ENCODE results near the gene PSRC1. TPM values are rescaled to one million over a fixed set of nuclear protein-coding genes. Genes with fewer than 3 reads are reported as not detected.
A peak's percentile ranks its signal among the peaks of the same experiment; 100 is the strongest.

Gene PSRC1
- total RNA-seq: 4.2 TPM
- long read RNA-seq, partial matches to known transcripts: 1 of 9 reads
- long read RNA-seq, other reads (novel, unspliced or antisense): 5 of 9 reads

DNA sequence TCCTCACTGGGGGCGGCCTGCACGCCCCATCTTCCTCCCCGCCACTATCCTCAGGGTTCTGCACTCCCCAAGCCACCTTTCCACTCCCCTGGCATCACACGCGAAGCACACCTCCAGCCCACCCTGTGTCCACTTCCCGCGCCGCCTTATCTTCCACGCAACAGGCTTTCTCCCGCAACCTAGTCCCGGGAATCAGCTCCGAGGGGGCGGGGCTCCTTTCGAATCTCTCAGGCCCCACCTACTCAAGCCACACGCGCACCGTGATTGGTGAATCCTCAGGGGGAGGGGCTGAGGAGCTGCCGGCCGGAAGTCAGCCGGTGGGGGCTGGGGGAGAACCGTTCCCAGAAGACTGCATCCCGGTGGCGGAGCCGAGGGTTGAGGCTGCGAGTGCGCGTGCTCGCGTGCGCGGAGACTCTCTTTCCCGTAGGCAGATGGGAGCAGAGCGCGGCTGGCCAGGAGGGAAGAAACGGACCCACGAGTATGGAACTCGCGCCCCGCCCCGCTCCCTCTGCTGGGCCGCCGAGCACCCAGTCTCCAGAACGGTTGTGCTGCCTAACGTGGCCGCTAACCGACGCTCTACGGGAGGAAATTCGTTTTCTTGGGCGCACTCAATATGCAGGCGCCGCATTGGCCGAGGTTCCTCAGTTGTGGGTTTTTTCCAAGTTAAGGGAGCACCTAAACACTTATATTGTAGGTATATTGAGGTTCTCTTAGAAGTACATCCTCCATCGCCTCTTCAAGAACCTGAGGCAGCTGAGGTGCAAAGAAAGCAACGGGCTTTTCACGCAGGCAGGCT, at the start of gene PSRC1:
PSRC1 (minus strand) TSS at position 194 of the 796 bp plus-strand sequence.
- H3K4me1 ChIP-seq: peaks cover 27% of the 10 kb centered on the region
- ATAC-seq (peak; percentile 99), DNase-seq (peak; percentile 96)
- TF ChIP-seq, protein P1, sequence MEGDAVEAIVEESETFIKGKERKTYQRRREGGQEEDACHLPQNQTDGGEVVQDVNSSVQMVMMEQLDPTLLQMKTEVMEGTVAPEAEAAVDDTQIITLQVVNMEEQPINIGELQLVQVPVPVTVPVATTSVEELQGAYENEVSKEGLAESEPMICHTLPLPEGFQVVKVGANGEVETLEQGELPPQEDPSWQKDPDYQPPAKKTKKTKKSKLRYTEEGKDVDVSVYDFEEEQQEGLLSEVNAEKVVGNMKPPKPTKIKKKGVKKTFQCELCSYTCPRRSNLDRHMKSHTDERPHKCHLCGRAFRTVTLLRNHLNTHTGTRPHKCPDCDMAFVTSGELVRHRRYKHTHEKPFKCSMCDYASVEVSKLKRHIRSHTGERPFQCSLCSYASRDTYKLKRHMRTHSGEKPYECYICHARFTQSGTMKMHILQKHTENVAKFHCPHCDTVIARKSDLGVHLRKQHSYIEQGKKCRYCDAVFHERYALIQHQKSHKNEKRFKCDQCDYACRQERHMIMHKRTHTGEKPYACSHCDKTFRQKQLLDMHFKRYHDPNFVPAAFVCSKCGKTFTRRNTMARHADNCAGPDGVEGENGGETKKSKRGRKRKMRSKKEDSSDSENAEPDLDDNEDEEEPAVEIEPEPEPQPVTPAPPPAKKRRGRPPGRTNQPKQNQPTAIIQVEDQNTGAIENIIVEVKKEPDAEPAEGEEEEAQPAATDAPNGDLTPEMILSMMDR (IDR thresholded peaks at IDR 0.05): peak; percentile 51
- intact Hi-C loops (cut with DNase I): no loop called here
- H3K27me3 ChIP-seq (ENCODE audit: low read depth): no peaks in the 10 kb centered on the region
- no peaks in the 10 kb centered on the region for H3K9me3 ChIP-seq
- H3K4me3 ChIP-seq: peak within 1 kb of the TSS; percentile 77
- no peaks in the 10 kb centered on the region for H3K36me3 ChIP-seq
- peak within 1 kb of the TSS; percentile 91 for H3K27ac ChIP-seq

DNA sequence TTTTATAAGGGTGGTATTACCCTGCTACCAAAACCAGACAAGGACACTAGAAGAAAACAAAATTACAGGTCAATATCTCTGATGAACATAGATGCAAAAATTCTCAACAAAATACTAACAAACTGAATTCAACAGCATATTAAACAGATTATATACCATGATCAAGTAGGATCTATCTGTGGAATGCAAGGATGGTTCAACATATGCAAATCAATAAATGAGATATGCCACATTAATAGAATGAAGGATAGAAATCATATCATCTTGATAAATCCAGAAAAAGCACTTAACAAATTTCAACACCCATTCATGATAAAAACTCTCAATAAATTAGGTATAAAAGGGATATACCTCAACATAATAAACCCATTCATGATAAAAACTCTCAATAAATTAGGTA, 48.2 kb upstream of the PSRC1 start:
- DNase-seq (no peak), ATAC-seq (no peak)
- peaks cover 23% of the 10 kb centered on the region for H3K9me3 ChIP-seq
- H3K4me3 ChIP-seq: no peak overlapping the region
- intact Hi-C loops (cut with DNase I): no loop called here
- H3K4me1 ChIP-seq: no peaks in the 10 kb centered on the region
- H3K27me3 ChIP-seq (ENCODE audit: low read depth): no peaks in the 10 kb centered on the region
- peaks cover 89% of the 10 kb centered on the region for H3K36me3 ChIP-seq
- H3K27ac ChIP-seq: no peak overlapping the region
- TF ChIP-seq, protein P1 (IDR thresholded peaks at IDR 0.05): no peak

GRCh38 chr1:109327285-109327684, 44.3 kb upstream of the PSRC1 start:
- H3K27me3 ChIP-seq (ENCODE audit: low read depth): no peaks in the 10 kb centered on the region
- H3K27ac ChIP-seq: no peak overlapping the region
- peaks cover 17% of the 10 kb centered on the region for H3K9me3 ChIP-seq
- ATAC-seq (no peak), DNase-seq (no peak)
- H3K4me3 ChIP-seq: no peak overlapping the region
- H3K4me1 ChIP-seq: no peaks in the 10 kb centered on the region
- intact Hi-C loops (cut with DNase I): no loop called here
- TF ChIP-seq, protein P1 (IDR thresholded peaks at IDR 0.05): no peak
- peaks cover 90% of the 10 kb centered on the region for H3K36me3 ChIP-seq

GRCh38 chr1:109322974-109323373, 40.0 kb upstream of the PSRC1 start:
- H3K9me3 ChIP-seq: no peaks in the 10 kb centered on the region
- TF ChIP-seq, protein P1 (IDR thresholded peaks at IDR 0.05): no peak
- no peak for ATAC-seq
- no peak for DNase-seq
- peaks cover 97% of the 10 kb centered on the region for H3K36me3 ChIP-seq
- intact Hi-C loops (cut with DNase I): no loop called here
- H3K27ac ChIP-seq: no peak overlapping the region
- no peaks in the 10 kb centered on the region for H3K4me1 ChIP-seq
- no peak overlapping the region for H3K4me3 ChIP-seq
- H3K27me3 ChIP-seq (ENCODE audit: low read depth): no peaks in the 10 kb centered on the region

GRCh38 chr1:109319114-109319513, 36.2 kb upstream of the PSRC1 start:
- no peaks in the 10 kb centered on the region for H3K27me3 ChIP-seq (ENCODE audit: low read depth)
- no peak for DNase-seq
- H3K9me3 ChIP-seq: no peaks in the 10 kb centered on the region
- ATAC-seq: no peak
- intact Hi-C loops (cut with DNase I): no loop called here
- H3K36me3 ChIP-seq: peaks cover 100% of the 10 kb centered on the region
- H3K27ac ChIP-seq: no peak overlapping the region
- H3K4me3 ChIP-seq: no peak overlapping the region
- H3K4me1 ChIP-seq: no peaks in the 10 kb centered on the region
- TF ChIP-seq, protein P1 (IDR thresholded peaks at IDR 0.05): no peak

Data from lower lobe of right lung (tissue), 2 donors.